Left lung (tissue), 10 donors: ENCODE data around the gene OSBPL1A. TPM values are rescaled to one million over a fixed set of nuclear protein-coding genes. Genes with fewer than 3 reads are reported as not detected.
"Not testable (repeated sequence)": the region's sequence is repeated elsewhere in the genome, so short reads cannot be mapped to it uniquely, and the experiment has no call there.

Experiments
- ATAC-seq: fragments of 200-7000 bp; cut with Tn5 transposase; one replicate; pipeline ENCODE4 v1.9.1; 2020; ENCODE audit warnings: moderate library complexity
- DNase-seq, 4 donors: peaks; one replicate each; pipeline ENCODE4 v3.0.0-alpha.2; 2013 to 2020
- H3K27ac ChIP-seq, 2 donors: fragments of 200-600 bp; sonication (generic) in 1 of 2; one replicate each; pipeline versions ENCODE4 v1.5.0 to v1.8.0; 2020 to 2021
- H3K27me3 ChIP-seq, 2 donors: fragments of 200-600 bp; sonication (generic) in 1 of 2; one replicate each; pipeline versions ENCODE4 v1.5.0 to v1.8.0; 2020 to 2021
- H3K36me3 ChIP-seq, 2 donors: fragments of 200-600 bp; sonication (generic) in 1 of 2; one replicate each; pipeline versions ENCODE4 v1.5.0 to v1.8.0; 2020 to 2021
- H3K4me1 ChIP-seq, 2 donors: fragments of 200-600 bp; one replicate each; pipeline ENCODE4 v1.8.0; 2021
- H3K4me3 ChIP-seq, 2 donors: fragments of 200-600 bp; sonication (generic) in 1 of 2; one replicate each; pipeline versions ENCODE4 v1.5.0 to v1.8.0; 2020 to 2021; ENCODE audit warnings: mild to moderate bottlenecking in 1 of 2
- H3K9me3 ChIP-seq, 2 donors: fragments of 200-600 bp; sonication (generic) in 1 of 2; one replicate each; pipeline versions ENCODE4 v1.5.0 to v1.8.0; 2020 to 2021
- CTCF ChIP-seq, 2 donors: fragments of 200-600 bp; sonication (generic) in 1 of 2; IDR thresholded peaks; one replicate each; pipeline versions ENCODE4 v1.5.0 to v1.8.0; 2021; ENCODE audit warnings: antibody characterized with exemption in 2 of 2
- intact Hi-C, 2 donors: fragments of 100-400 bp; cut with DNase I; formaldehyde crosslinking; loops; one replicate each; pipeline versions ENCODE4 v1.11.2 to v1.14.2; 2022
- polyA plus RNA-seq, 6 donors: library from polyadenylated mRNA; unstranded; fragments of 120-200 nt; gene quantifications; one replicate each; pipeline ENCODE4 v1.2.1, GENCODE V29; 2013; ENCODE audit not compliant: insufficient read length in 6 of 6
- total RNA-seq, 2 donors: library from RNA; stranded (reverse); fragmentation: NEBNext Ultra II Directional; extraction: Animal tissue kit (Norgen Biotek cat#: 25700); gene quantifications; one replicate each; pipeline ENCODE4 v1.2.1, GENCODE V29; 2021
- donor health status: DM: no; HTN: yes; CAD: no.
- donor health status: DM: no; HTN: no; CAD: no.

Gene OSBPL1A
- total and polyA plus RNA-seq, 8 donors: 29.6 to 65.7 (median 55.1) TPM

- intact Hi-C loops: no loop called here
- H3K4me1 ChIP-seq: no peaks in the 10 kb centered on the region
- no peaks in the 10 kb centered on the region for H3K9me3 ChIP-seq
- TF ChIP-seq CTCF (IDR thresholded peaks at IDR 0.05): no peak
- DNase-seq: no peak
- no peaks in the 10 kb centered on the region for H3K36me3 ChIP-seq
- no peak for ATAC-seq
- H3K27ac ChIP-seq: no peak overlapping the region
- H3K4me3 ChIP-seq: no peak overlapping the region
- H3K27me3 ChIP-seq: no peaks in the 10 kb centered on the region
Measured at GRCh38 chr18:24368749-24369148, 28.9 kb downstream of the OSBPL1A start.

GRCh38 chr18:24366328-24366727, 31.3 kb downstream of the OSBPL1A start:
- H3K27me3 ChIP-seq: no peaks in the 10 kb centered on the region
- no peak for TF ChIP-seq CTCF (IDR thresholded peaks at IDR 0.05)
- intact Hi-C loops: no loop called here
- no peaks in the 10 kb centered on the region for H3K4me1 ChIP-seq
- H3K27ac ChIP-seq: no peak overlapping the region
- H3K9me3 ChIP-seq: no peaks in the 10 kb centered on the region
- no peak overlapping the region for H3K4me3 ChIP-seq
- H3K36me3 ChIP-seq: no peaks in the 10 kb centered on the region
- DNase-seq: no peak
- ATAC-seq: no peak

GRCh38 chr18:24364177-24364576, 33.4 kb downstream of the OSBPL1A start:
- ATAC-seq (no peak), DNase-seq (no peak)
- no peak for TF ChIP-seq CTCF (IDR thresholded peaks at IDR 0.05)
- Histone ChIP-seq H3K27me3 (no peaks in the 10 kb centered on the region), H3K27ac (no peak overlapping the region), H3K9me3 (no peaks in the 10 kb centered on the region), H3K36me3 (no peaks in the 10 kb centered on the region), H3K4me1 (peaks cover 0 to 5% of the 10 kb centered on the region in 2 donors), H3K4me3 (no peak overlapping the region)
- intact Hi-C loops: no loop called here

GRCh38 chr18:24362757-24363156, 34.9 kb downstream of the OSBPL1A start:
- Histone ChIP-seq H3K4me3 (no peak overlapping the region), H3K27me3 (no peaks in the 10 kb centered on the region), H3K36me3 (no peaks in the 10 kb centered on the region), H3K27ac (no peak overlapping the region), H3K4me1 (peaks cover 0 to 5% of the 10 kb centered on the region in 2 donors), H3K9me3 (no peaks in the 10 kb centered on the region)
- no peak for DNase-seq
- intact Hi-C loops: no loop called here
- TF ChIP-seq CTCF (IDR thresholded peaks at IDR 0.05): no peak
- ATAC-seq: no peak

- DNase-seq (peak in 2 of 4 donors; percentile 46 to 67), ATAC-seq (peak; percentile 95)
- intact Hi-C loops: loop anchor here in 1 of 2 donors (10.0 kb wide), 1 partner anchor 125 kb away; no protein-coding TSS in a partner anchor
- H3K4me1 ChIP-seq, H3K27ac ChIP-seq, H3K4me3 ChIP-seq, H3K27me3 ChIP-seq, H3K36me3 ChIP-seq, H3K9me3 ChIP-seq: not testable (repeated sequence)
- TF ChIP-seq CTCF (IDR thresholded peaks at IDR 0.05): peak; percentile 48 to 68
Measured at GRCh38 chr18:24359787-24360530, 37.7 kb downstream of the OSBPL1A start.
